Measurements from ENCODE around the gene CLOCK.

The CLOCK gene

DNA sequence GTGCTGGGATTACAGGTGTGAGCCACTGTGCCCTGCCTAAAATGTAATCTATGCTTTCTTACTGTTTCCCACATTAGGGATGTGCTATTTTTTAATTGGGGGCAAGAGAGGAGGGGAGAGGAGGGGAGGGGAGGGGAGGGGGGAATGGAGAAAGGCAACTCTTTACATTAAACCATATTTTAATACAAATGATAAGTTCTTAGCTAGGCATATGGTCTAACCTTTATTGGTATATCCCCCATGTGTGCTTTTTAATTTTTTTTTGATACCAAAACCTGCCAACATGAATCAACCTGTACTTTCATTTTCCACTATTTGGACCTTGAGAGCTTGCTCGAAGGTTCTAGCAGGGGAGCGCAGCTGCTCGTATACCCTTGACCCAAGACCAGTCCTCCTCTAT, 6.4 kb downstream of the CLOCK start:
- DNase-seq, result no peak

DNA sequence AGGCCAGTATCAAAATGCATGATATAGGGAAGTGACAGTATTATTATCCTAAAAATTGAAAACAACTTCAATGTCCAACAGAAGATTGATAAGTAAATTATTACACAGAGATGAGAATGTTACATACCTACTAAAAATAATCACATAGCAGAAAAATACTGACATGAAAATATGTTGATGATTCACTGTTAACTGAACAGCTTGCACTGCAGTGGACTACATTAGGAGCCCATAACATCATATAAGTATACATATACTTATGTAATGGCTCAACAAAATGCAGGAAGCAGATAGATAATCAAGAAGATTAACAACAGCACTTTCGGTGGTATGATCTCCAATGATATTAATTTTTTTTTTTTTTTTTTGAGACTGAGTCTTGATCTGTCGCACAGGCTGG, 7.1 kb downstream of the CLOCK start:
- no peak for DNase-seq

DNA sequence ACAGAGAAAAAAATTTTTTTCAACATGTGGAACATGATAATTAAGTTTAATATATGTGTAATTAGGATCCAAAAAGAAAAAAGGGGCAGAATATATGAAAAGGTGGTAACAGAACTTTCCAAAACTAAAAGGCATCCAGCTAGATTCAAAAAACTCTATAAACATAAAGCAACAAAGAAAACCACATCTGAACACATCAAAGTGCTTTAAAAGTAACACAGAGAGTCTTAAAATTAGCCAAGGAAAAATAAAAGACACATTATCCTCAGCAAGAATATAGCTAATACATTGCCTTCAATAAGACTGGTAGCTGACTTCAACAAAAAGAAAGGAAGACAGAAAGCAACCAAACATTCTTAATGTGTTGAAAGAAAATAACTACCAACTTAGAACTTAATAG, 8.2 kb downstream of the CLOCK start:
- no peak for DNase-seq

DNA sequence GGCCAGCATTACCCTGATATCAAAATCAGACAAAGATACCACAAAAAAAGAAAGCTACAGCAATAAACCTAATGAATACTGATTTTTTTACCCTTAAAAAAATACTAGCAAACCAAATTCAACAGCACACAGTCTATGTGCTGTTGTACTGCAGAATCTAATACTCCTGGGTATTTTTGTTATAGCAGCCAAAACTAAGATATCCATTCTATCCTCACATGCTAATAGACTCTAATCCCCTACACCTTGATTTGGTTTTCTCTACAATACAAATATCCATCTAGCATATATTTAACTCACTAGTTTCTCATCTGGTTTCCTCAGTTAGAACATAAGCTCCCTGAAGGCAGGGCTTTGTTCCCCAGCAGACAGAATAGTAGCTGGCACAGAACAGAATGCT, 12.4 kb downstream of the CLOCK start:
- no peak for DNase-seq

DNA sequence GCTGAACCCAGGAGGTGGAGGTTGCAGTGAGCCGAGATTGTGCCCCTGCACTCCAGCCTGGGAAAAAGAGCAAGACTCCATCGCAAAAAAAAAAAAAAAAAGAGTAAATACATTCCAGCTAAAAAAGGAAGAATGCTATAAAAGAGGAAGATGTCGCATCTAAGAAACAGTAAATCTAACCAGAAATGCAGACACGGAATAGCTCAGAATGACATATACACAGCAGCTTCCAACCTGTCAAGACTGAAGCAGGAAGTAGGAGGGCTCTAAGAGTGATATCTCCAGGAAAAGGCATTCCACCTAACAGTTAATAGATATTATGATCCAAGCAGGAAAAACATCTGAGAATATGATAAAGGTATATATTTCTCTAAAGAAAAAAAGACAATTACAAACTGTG, 16.0 kb downstream of the CLOCK start:
- DNase-seq, result no peak

DNA sequence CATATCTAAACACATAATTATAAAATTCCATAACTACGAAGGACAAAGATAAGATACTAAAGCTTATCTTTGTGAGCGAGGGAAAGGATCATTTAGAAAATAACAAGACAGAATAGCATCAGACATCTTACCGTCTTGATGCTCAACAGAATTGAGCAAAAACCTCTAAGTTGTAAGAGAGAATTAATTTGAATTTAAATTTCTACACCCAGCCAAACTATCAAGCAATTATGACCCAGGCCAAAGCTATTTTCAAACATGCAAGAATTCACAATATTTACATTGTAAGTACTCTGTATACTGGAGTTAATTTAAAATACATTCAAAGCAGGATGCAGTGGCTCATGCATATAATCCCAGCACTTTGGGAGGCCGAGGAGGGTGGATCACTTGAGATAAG, 16.5 kb downstream of the CLOCK start:
- no peak for DNase-seq

DNA sequence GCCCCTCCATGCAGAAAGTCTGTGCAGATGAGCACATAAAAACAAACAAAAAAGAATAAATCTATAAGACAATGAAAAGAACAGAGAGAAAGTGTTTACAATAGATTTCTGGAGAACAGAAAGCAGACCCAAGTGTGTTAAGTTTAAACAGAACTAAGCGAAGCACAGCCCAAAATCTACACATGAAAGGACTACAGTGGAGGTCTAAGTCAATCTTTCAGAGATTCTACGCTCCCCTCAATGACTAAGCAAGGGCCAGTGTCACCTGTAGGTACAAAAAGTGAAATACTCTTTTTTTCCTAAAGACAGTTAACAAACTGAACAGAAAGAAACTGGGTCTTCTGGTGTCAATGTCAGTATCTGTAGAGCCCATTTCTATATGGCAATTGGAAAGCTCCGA, 18.2 kb downstream of the CLOCK start:
- DNase-seq, result no peak

DNA sequence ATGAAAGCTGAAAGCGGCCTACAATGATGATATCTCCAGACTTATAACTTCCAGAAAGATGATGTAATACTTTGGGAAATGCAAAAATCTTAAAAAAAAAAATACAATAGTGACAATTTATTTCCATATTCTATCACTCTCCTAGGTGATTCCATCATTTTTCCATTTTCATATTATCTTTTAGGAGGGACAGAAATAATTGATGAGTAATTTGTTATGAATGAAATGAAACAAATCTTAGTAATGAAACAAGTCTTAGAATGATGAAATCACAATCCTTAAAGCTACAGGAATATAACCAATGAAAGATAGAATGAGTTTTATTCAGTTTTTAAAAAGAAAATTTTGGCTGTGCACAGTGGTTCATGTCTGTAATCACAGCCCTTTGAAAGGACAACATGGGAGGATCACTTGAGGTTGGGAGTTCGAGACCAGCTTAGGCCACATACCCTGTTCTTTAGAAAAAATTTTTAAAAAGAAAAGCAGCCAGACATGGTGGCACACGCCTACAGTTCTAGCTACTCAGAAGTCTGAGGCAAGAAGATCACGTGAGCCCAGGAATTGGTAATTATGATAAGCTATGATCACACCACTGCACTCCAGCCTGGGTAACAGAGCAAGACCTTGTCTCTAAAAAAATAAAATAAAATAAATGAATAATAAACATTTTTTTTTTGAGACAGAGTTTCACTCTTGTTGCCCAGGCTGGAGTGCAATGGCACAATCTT, 21.7 kb downstream of the CLOCK start:
- no peak for DNase-seq

DNA sequence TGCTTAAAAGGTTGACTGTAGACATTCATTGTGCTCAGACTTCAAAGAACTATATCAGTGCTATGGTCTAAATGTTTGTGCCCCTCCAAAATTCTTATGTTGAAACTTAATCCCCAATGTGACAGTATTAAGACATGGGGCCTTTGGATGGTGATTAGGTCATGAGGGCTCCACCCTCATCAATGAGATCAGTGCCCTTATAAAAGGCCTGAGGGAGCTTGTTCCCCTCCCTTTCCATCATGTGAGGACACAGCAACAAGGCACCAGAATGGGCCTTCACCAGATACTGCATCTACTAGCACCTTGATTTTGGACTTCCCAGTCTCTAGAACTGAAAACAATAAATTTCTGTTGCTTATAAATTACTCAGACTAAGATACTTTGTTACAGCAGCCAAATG, 28.3 kb downstream of the CLOCK start:
- DNase-seq, result no peak

DNA sequence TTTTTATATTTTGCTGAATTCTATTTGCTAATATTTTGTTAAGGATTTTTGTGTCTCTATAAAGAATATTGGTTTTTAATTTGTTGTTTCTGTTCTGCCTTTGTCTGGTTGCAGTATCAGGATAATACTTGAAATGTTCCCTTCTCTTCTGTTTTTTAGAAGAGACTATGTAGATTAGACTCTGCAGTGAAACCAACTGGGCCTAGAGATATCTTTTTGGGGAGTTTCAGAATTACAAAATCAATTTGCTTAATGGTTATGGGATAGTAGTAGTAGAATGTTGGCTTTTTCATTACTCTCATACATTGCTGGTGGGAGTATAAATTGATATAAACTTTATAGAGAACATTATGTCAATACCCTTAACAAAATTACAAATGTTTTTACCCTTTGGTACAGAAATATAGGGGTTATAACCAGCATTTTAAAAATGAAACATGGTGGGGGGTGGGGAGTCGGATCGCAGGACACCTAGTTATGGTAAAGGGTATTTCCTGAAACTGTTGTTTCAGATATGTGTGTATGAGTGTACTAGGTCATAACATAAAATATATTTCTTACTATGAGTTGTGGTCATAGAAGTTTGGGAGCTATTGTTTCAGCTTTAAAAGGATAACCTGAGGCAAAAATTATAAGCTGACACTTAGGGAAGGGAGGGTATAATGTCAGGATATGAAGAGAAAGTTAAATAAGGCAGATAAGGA, 29.0 kb downstream of the CLOCK start:
- no peak for DNase-seq

DNA sequence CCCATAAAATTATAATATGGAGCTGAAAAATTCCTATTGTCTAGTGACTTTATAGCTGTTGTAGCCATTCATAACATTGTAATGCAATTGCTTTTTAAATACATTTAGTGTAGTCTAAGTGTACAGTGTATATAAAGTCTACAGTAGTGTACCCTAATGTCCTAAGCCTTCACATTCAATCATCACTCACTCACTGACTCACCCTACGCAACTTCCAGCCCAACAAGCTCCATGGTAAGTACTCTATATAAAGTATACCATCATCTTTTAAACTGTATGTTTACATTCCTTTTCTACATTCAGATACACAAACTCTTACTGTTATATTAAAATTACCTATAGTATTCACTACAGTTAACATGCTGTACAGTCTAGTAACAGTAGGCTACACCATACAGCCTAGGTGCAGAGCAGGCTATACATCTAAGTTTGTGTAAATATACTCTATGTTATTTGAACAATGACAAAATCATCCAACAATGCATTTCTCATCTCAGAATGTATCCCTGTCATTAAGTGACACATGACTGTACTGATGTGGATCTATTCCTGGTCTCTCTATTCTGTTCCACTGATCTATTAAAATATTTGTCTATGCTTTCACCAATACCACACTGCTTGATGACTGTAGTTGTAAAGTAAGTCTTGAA, 33.7 kb downstream of the CLOCK start:
- no peak for DNase-seq

DNA sequence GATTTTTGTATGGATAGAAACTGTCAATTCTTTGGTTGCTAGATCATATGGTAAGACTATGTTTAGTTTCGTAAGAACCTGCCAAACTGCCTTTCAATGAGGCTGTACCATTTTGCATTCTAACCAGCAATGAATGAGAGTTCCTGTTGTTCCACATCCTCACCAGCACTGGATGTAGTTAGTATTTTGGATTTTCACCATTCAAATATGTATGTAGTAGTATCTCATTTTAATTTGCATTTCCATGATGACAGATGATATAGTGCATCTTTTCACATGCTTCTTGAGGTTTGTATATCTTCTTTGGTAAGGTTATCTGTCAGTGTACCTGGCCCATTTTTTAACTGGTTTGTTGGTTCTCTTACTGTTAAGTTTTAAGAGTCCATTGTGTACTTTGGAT, 34.6 kb downstream of the CLOCK start:
- no peak for DNase-seq

DNA sequence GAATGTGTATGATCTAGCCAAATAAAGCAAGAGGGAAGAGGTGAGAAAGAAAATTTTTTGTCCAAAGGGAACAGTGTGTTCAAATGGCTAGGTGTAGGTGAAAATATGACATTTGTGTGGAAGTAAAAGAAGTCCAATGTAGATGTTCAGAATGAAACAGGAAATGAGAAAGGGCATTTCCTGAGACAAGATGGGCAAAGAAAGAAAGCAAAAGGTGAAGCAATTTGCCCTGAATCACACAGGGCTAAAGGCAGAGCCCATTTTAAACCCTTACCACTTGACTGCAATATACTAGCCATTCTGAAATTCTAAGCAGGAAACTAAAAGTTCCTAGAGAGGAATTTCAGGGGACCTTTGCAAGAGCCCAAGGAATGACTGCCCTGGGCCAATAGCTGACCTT, 36.0 kb downstream of the CLOCK start:
- no peak for DNase-seq

DNA sequence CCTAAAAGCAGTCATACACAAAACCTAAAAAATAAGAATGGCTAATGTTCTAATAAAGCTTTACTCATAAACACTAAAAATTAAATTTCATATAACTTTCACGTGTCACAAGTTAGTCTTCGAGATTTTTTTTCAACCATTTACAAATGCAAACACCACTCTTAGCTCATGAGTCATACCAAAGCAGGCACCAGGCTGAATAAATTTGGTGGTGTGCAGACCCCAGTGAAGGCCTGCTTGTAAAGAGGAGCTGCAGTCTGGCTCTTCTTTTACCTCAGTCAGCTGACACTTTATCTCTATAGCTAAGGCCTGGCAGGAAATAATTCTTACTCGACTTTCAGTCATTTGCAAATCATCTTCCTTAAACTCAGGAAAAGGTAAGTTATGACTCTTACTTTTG, 37.4 kb downstream of the CLOCK start:
- no peak for DNase-seq

DNA sequence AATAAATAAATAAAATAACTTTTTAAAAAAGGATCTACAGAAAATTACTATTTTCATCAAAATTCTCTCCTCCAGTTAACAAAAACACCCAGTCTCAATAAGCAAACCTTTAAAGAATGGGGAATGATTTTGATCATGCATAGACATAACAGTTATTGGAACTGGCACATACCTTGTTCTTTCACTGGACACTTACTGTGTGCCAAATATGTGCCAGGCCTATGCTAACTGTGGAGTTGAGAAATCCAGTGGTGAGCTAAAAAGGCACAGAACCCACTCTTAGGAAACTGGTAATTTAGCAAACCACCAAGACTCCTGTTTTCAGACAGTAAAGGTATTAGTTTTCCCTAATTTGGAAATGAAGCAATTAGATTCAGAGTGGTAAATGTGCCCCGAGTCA, 39.1 kb downstream of the CLOCK start:
- DNase-seq, result no peak

DNA sequence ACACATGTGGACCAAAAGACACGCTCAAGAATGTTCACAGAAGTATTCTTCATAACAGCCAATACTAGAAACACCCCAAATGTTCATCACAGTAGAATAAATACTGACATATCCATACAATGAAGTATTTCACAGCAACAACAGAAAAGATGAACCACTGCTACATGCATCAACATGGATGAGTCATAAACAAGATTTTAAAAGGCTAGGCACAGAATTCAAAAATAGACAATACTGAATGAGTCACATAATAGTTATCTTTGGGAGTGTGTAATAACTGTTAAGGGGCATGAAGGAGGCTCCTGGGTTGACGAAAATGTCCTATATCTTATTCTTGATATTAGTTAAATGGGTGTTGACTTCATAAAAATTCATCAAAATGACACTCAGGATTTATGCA, 43.5 kb downstream of the CLOCK start:
- DNase-seq, result no peak

DNA sequence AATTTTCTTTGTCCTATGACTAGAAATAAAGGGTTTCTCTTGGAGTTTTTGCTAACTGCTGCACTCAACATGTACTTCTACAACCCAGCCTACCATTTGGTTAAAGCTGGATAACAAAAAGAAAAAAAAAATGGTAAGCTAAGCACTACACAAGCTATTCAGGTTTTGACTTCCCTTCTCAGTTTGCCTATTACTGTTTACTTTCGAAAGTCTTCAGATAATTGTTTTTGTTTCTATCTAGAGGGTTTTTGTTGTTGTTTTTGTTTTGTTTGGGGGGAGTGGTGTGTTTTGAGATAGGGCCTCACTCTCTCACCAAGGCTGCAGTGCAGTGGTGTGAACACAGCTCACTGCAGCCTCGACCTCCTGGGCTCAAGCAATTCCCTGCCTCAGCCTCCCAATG, 46.6 kb downstream of the CLOCK start:
- no peak for DNase-seq

DNA sequence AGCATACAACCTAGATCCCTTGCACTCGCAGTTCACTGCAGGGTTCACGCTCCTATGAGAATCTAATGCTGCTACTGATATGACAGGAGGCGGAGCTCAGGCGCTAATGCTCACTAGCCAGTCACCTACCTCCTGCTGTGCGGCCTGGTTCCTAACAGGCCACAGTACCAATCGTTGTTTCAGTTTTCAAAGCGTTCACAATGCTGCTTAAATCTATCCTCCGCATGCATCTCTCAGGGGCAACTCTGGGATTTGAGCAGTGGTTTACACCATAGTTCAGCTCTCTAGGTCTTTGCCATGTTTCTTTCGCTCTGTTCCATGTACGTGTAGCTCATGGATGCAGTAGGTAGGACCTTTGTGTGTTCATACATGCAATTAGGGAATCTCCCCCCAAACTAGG, 47.2 kb downstream of the CLOCK start:
- DNase-seq, result no peak

DNA sequence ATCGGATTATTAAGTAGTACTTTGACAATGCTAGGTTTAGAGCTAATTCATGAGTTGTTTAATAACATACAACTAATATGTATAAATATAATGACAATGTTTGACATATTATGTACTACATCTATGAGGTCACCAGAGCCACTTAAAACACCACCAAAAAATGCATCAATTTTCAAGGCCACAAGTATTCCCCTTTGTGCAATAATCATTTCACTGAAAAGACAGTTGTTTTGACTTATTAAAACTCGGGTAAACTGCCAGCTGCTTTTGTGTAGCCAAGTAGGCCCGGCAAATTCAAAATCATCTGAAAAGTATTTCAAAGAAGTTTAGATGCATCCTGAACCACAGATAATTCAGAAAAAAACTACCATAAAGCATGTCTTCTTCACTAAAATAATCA, 48.7 kb downstream of the CLOCK start:
- DNase-seq, result no peak

DNA sequence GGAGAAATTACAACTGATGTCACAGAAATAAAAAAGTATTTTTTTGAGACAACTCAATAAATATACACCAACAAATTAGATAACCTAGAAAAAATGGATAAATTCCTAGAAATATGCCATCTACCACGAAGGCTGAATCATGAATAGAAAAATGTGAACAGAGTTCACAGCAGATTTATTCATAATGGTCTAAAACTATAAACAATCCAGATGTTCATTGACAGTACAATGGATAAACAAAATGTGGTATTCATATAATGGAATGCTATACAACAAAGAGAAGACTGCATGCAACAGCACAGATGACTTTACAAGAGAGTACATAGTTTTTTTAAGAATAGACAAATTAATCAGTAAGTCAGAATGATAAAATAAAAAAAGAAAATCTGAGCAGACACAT, 55.2 kb downstream of the CLOCK start:
- DNase-seq, result no peak

DNA sequence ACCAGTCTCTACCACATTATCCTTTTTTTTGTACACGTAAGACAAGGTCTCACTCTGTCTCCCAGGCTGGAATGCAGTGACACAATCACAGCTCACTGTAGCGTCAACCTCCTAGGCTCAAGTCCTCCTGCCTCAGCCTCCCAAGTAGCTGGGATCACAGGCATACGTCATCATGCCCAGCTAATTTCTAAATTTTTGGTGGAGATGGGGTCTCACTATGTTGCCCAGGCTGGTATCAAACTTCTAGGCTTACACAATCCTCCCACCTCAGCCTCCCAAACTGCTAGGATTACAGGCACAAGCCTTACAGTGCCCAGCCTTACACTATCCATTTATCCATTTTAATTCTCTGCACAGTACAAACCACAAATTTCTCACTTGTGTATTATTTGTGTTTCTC, 58.0 kb downstream of the CLOCK start:
- DNase-seq, result no peak

DNA sequence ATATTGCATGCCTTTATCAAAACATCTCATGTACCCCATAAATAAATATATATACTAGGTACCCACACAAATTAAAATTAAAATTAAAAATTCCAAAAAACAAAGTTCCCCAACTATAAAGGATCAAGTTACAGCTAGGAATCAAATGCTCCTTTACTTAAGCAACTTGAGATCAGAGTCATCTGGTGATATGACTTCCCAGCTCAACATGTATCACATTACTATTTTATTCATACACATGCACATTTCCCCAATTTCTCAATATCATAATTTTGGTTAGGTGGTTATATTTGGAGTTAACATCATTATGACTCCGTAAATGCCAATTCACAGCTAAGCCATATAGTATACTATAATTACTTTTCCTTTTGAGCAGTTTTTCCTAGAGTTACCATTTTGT, 60.9 kb downstream of the CLOCK start:
- no peak for DNase-seq

DNA sequence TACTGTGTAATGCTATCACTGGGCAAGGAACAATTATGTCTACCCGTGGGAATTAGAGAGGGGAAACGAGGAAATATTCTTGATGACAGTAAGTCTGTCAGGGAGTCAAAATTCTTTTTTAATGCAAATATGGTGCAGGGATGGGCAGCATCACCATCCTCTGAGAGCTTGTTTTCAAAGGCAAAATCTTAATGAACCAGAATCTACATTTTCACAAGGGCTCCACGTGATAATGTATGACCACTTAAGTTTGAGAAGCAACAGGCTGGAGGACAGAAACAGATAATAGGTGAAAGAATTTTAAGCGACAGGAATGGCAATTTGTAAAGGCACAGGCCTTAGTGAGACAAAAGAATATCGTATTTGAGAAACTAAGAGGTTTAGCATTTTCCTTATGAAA, 63.4 kb downstream of the CLOCK start:
- DNase-seq, result no peak

Data from anterior cingulate cortex (tissue), 58 donors.